ENCODE measurements around the gene VILL.

GRCh38 chr3:38002940-38003339 is 12.4 kb downstream of the VILL start:
- no peak for TF ChIP-seq YY1 (IDR thresholded peaks at IDR 0.05; ENCODE audit: insufficient read depth, insufficient read length)
- no peak for TF ChIP-seq ZNF274 (IDR thresholded peaks at IDR 0.05; ENCODE audit: low read depth, low read length)
- no peak for TF ChIP-seq SUZ12 (IDR thresholded peaks at IDR 0.05; ENCODE audit: extremely low read depth, insufficient read depth, insufficient read length)
